Measurements from ENCODE around the gene ZNF407.

The ZNF407 gene

DNA sequence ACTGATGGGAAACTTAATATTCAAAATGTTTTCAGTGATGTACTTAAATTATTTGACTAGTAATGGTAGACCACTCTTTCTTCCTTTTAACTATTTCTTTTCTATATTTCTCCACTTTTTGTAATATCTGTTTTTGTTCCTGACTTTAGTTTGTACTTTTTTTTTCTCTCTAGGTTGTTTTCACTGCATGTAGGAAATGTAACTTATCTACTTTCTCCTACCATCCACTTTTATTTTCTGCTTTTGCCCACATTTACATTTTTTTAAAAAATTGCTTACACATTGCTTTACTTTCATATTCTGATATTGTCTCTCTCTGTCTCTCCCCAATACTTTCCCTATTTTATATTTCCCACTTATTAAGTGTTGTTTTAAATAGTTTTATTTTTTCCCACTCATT is 47.0 kb downstream of the ZNF407 start:
- Histone ChIP-seq H3K79me2 (ENCODE audit: control insufficient read depth, insufficient read depth, low read length) (no peaks in the 10 kb centered on the region), H3K56ac (ENCODE audit: low read length) (no peak overlapping the region), H2BK5ac (ENCODE audit: low read length) (no peak overlapping the region), H3K79me1 (ENCODE audit: low read length) (no peaks in the 10 kb centered on the region), H2BK15ac (replicated peaks; ENCODE audit: low read depth) (no peak overlapping the region), H3K4me1 (ENCODE audit: control insufficient read depth, low read depth, low read length) (no peaks in the 10 kb centered on the region), H3K23ac (ENCODE audit: low read length) (no peak overlapping the region), H4K8ac (ENCODE audit: low read depth, low read length) (no peak overlapping the region), H3K36me3 (ENCODE audit: control insufficient read depth, insufficient read depth, low read length) (no peaks in the 10 kb centered on the region), H3K4me3 (ENCODE audit: low read length) (no peak overlapping the region), H3K9ac (ENCODE audit: low read length) (no peak overlapping the region), H3K27me3 (ENCODE audit: insufficient read depth, low read length, poor library complexity) (no peaks in the 10 kb centered on the region), H3K27ac (ENCODE audit: low read depth, low read length) (no peak overlapping the region), H4K5ac (ENCODE audit: low read length) (no peak overlapping the region), H3K4me2 (ENCODE audit: low read length) (no peak overlapping the region), H2AK5ac (ENCODE audit: low read length) (no peak overlapping the region), H2BK120ac (ENCODE audit: low read depth, low read length) (no peak overlapping the region), H3K4ac (ENCODE audit: low read depth, low read length) (no peak overlapping the region), H3K18ac (ENCODE audit: low read length) (no peak overlapping the region)
- DNase-seq, result no peak

DNA sequence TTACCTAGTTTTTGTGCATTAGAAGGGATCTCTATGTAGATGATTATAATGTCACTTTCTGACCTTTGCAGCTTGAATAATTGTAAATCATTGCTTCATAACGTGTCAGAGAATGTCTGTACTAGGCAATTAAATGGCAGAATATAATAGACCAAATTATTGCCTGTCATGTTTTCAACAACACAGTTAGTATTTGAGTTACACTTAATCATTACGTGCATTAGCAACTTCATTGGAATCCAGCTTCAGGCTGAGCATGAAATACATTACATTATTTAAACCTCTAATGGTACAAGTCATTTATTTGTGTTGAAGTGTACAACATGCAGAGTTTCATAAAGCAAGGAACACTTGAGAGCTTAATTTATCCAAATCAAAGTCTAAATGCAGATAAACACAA is 48.0 kb downstream of the ZNF407 start:
- Histone ChIP-seq H3K27ac (ENCODE audit: low read depth, low read length) (no peak overlapping the region), H3K4me3 (ENCODE audit: low read length) (no peak overlapping the region), H4K5ac (ENCODE audit: low read length) (no peak overlapping the region), H3K18ac (ENCODE audit: low read length) (no peak overlapping the region), H3K9ac (ENCODE audit: low read length) (no peak overlapping the region), H3K56ac (ENCODE audit: low read length) (no peak overlapping the region), H2BK15ac (replicated peaks; ENCODE audit: low read depth) (no peak overlapping the region), H3K36me3 (ENCODE audit: control insufficient read depth, insufficient read depth, low read length) (no peaks in the 10 kb centered on the region), H3K4ac (ENCODE audit: low read depth, low read length) (no peak overlapping the region), H2BK120ac (ENCODE audit: low read depth, low read length) (no peak overlapping the region), H4K8ac (ENCODE audit: low read depth, low read length) (no peak overlapping the region), H2AK5ac (ENCODE audit: low read length) (no peak overlapping the region), H3K4me1 (ENCODE audit: control insufficient read depth, low read depth, low read length) (no peaks in the 10 kb centered on the region), H3K79me2 (ENCODE audit: control insufficient read depth, insufficient read depth, low read length) (no peaks in the 10 kb centered on the region), H3K23ac (ENCODE audit: low read length) (no peak overlapping the region), H2BK5ac (ENCODE audit: low read length) (no peak overlapping the region), H3K27me3 (ENCODE audit: insufficient read depth, low read length, poor library complexity) (no peaks in the 10 kb centered on the region), H3K79me1 (ENCODE audit: low read length) (no peaks in the 10 kb centered on the region), H3K4me2 (ENCODE audit: low read length) (no peak overlapping the region)
- WGBS (ENCODE audit: extremely low coverage, insufficient coverage, low lambda C conversion rate), result no CpG with 5 or more reads among the region's 2 CpGs
- DNase-seq, result no peak

DNA sequence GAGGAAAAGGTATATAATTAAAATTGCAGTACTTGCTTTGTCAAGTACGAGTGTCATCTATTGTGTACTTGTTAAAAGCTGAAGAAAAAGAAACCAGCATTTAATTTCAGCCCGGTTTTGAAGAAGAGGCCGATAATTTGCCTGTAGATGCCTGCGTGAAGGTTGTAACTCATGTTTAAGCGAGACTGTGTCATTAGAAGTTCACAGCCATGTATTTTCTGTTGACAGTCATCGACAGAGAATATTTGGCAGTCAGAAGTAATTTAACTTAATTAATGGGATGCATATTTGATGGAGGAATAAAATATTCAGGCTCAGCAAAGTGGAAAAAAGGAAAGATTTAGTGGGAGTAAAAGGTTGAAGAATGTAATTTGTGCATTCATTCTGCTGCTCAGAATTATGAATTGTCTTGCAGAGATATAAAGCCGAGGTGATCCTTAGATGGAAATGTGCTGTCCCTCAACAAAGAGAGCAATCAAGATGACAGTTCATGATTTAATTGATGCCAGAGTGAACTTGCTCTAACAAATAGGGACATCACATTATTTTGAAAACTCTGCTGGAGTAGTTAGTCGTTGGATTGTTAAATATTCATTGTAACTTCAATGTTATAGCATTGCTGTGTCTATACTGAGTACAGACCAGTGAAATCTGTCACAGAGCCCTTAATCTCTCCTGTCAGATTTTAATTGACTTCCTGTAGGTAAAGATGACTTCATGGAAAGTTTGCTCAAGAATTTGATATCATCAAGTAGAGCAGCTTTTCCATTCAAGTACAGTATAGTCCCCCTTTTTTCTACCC is 53.9 kb downstream of the ZNF407 start:
- no peak overlapping the region for H2AK5ac ChIP-seq (ENCODE audit: low read length)
- H3K79me2 ChIP-seq (ENCODE audit: control insufficient read depth, insufficient read depth, low read length), result no peaks in the 10 kb centered on the region
- no peak overlapping the region for H2BK120ac ChIP-seq (ENCODE audit: low read depth, low read length)
- DNase-seq, result no peak
- no peak overlapping the region for H4K8ac ChIP-seq (ENCODE audit: low read depth, low read length)
- no peak overlapping the region for H3K18ac ChIP-seq (ENCODE audit: low read length)
- no peak overlapping the region for H4K5ac ChIP-seq (ENCODE audit: low read length)
- no peaks in the 10 kb centered on the region for H3K36me3 ChIP-seq (ENCODE audit: control insufficient read depth, insufficient read depth, low read length)
- no peak overlapping the region for H3K4me3 ChIP-seq (ENCODE audit: low read length)
- no peak overlapping the region for H3K27ac ChIP-seq (ENCODE audit: low read depth, low read length)
- no peak overlapping the region for H3K9ac ChIP-seq (ENCODE audit: low read length)
- no peak overlapping the region for H3K56ac ChIP-seq (ENCODE audit: low read length)
- WGBS (ENCODE audit: extremely low coverage, insufficient coverage, low lambda C conversion rate), result no CpG with 5 or more reads among the region's 8 CpGs
- H3K4me1 ChIP-seq (ENCODE audit: control insufficient read depth, low read depth, low read length), result no peaks in the 10 kb centered on the region
- no peak overlapping the region for H3K4ac ChIP-seq (ENCODE audit: low read depth, low read length)
- no peaks in the 10 kb centered on the region for H3K79me1 ChIP-seq (ENCODE audit: low read length)
- H2BK15ac ChIP-seq (replicated peaks; ENCODE audit: low read depth), result no peak overlapping the region
- no peak overlapping the region for H2BK5ac ChIP-seq (ENCODE audit: low read length)
- no peak overlapping the region for H3K4me2 ChIP-seq (ENCODE audit: low read length)
- no peaks in the 10 kb centered on the region for H3K27me3 ChIP-seq (ENCODE audit: insufficient read depth, low read length, poor library complexity)
- no peak overlapping the region for H3K23ac ChIP-seq (ENCODE audit: low read length)

DNA sequence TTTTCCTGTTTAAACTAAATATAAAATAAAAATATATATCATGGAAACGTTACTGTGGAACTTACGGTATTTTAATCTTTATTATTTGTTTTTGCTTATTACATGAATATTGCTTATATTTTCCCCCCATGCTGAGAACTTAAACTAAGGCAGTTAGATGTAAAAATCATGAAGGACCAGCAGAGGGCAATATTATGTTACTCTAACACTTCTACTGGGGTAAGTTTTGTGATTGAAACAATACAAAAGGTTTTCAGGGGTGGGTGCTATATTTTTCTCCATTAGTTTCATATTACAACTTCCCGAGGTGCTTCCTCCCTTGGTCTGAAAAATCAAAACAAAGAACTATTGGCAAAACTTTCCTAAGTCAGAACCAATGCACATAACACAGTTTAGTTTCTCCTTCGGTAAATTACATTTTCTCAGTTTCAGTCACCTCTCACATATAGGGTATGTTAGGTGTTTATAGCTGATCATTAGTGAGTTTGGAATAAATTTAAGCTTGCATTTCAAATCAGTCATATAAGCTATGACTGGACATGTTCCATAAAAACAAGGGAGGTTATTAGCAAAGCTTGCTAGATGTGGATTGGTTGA is 54.8 kb downstream of the ZNF407 start:
- Histone ChIP-seq H3K79me2 (ENCODE audit: control insufficient read depth, insufficient read depth, low read length) (no peaks in the 10 kb centered on the region), H3K4me1 (ENCODE audit: control insufficient read depth, low read depth, low read length) (no peaks in the 10 kb centered on the region), H4K5ac (ENCODE audit: low read length) (no peak overlapping the region), H3K23ac (ENCODE audit: low read length) (no peak overlapping the region), H3K27me3 (ENCODE audit: insufficient read depth, low read length, poor library complexity) (no peaks in the 10 kb centered on the region), H3K4me3 (ENCODE audit: low read length) (no peak overlapping the region), H3K36me3 (ENCODE audit: control insufficient read depth, insufficient read depth, low read length) (no peaks in the 10 kb centered on the region), H3K79me1 (ENCODE audit: low read length) (no peaks in the 10 kb centered on the region), H3K18ac (ENCODE audit: low read length) (no peak overlapping the region), H2BK5ac (ENCODE audit: low read length) (no peak overlapping the region), H3K4me2 (ENCODE audit: low read length) (no peak overlapping the region), H4K8ac (ENCODE audit: low read depth, low read length) (no peak overlapping the region), H2BK15ac (replicated peaks; ENCODE audit: low read depth) (no peak overlapping the region), H3K4ac (ENCODE audit: low read depth, low read length) (no peak overlapping the region), H3K27ac (ENCODE audit: low read depth, low read length) (no peak overlapping the region), H3K9ac (ENCODE audit: low read length) (no peak overlapping the region), H2AK5ac (ENCODE audit: low read length) (no peak overlapping the region), H3K56ac (ENCODE audit: low read length) (no peak overlapping the region), H2BK120ac (ENCODE audit: low read depth, low read length) (no peak overlapping the region)
- no CpG with 5 or more reads among the region's 4 CpGs for WGBS (ENCODE audit: extremely low coverage, insufficient coverage, low lambda C conversion rate)
- DNase-seq, result peak; percentile 55

DNA sequence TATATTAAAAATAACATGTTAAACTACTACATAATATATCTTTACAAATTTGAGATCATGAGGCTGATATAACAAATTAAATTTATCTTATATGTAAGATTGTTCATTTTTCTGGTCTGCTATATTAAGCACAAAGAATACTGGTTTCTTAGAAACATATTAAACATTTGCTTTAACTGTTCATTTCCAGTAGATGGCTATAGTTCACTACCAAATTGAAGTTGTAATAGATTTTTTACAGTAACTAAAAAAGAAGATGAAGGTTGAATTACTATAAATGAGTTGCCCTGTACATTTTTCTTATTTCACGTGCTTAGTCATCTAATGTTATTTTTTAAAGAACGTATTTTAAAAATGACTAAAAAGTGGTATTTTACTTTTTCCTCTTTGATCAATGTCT is 57.0 kb downstream of the ZNF407 start:
- Histone ChIP-seq H3K27me3 (ENCODE audit: insufficient read depth, low read length, poor library complexity) (no peaks in the 10 kb centered on the region), H3K4me2 (ENCODE audit: low read length) (no peak overlapping the region), H3K9ac (ENCODE audit: low read length) (no peak overlapping the region), H2AK5ac (ENCODE audit: low read length) (no peak overlapping the region), H3K36me3 (ENCODE audit: control insufficient read depth, insufficient read depth, low read length) (no peaks in the 10 kb centered on the region), H3K79me2 (ENCODE audit: control insufficient read depth, insufficient read depth, low read length) (no peaks in the 10 kb centered on the region), H3K23ac (ENCODE audit: low read length) (no peak overlapping the region), H3K27ac (ENCODE audit: low read depth, low read length) (no peak overlapping the region), H3K4ac (ENCODE audit: low read depth, low read length) (no peak overlapping the region), H2BK5ac (ENCODE audit: low read length) (no peak overlapping the region), H3K4me1 (ENCODE audit: control insufficient read depth, low read depth, low read length) (no peaks in the 10 kb centered on the region), H2BK15ac (replicated peaks; ENCODE audit: low read depth) (no peak overlapping the region), H3K4me3 (ENCODE audit: low read length) (no peak overlapping the region), H4K8ac (ENCODE audit: low read depth, low read length) (no peak overlapping the region), H3K79me1 (ENCODE audit: low read length) (no peaks in the 10 kb centered on the region), H3K18ac (ENCODE audit: low read length) (no peak overlapping the region), H4K5ac (ENCODE audit: low read length) (no peak overlapping the region), H3K56ac (ENCODE audit: low read length) (no peak overlapping the region), H2BK120ac (ENCODE audit: low read depth, low read length) (no peak overlapping the region)
- WGBS (ENCODE audit: extremely low coverage, insufficient coverage, low lambda C conversion rate), result no CpG with 5 or more reads among the region's 2 CpGs
- DNase-seq, result no peak

DNA sequence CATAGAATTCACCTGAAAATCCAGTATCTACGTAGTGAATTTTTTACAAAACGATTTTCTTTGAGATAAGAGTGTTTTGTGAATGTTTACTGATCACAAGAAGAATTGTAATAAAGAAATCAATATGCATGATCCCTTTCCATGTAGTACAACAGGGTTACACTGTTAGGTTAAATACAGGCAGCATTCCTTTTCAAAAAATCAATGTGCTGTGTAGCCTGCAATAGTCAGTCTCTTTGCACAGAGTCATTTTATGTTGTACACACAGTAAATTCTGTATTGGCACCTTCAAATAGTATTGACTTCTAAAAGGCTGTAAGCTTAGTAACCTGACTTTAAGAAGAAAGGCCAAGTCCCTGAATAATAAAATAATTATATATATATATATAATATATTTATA is 63.3 kb downstream of the ZNF407 start:
- Histone ChIP-seq H3K9ac (ENCODE audit: low read length) (no peak overlapping the region), H2BK15ac (replicated peaks; ENCODE audit: low read depth) (no peak overlapping the region), H3K27me3 (ENCODE audit: insufficient read depth, low read length, poor library complexity) (no peaks in the 10 kb centered on the region), H3K56ac (ENCODE audit: low read length) (no peak overlapping the region), H3K18ac (ENCODE audit: low read length) (no peak overlapping the region), H2BK5ac (ENCODE audit: low read length) (no peak overlapping the region), H3K27ac (ENCODE audit: low read depth, low read length) (no peak overlapping the region), H3K4me3 (ENCODE audit: low read length) (no peak overlapping the region), H4K8ac (ENCODE audit: low read depth, low read length) (no peak overlapping the region), H3K36me3 (ENCODE audit: control insufficient read depth, insufficient read depth, low read length) (no peaks in the 10 kb centered on the region), H4K5ac (ENCODE audit: low read length) (no peak overlapping the region), H3K79me2 (ENCODE audit: control insufficient read depth, insufficient read depth, low read length) (no peaks in the 10 kb centered on the region), H3K4me2 (ENCODE audit: low read length) (no peak overlapping the region), H3K23ac (ENCODE audit: low read length) (no peak overlapping the region), H3K4ac (ENCODE audit: low read depth, low read length) (no peak overlapping the region), H3K4me1 (ENCODE audit: control insufficient read depth, low read depth, low read length) (no peaks in the 10 kb centered on the region), H2BK120ac (ENCODE audit: low read depth, low read length) (no peak overlapping the region), H3K79me1 (ENCODE audit: low read length) (no peaks in the 10 kb centered on the region), H2AK5ac (ENCODE audit: low read length) (no peak overlapping the region)
- no CpG with 5 or more reads among the region's 2 CpGs for WGBS (ENCODE audit: extremely low coverage, insufficient coverage, low lambda C conversion rate)
- DNase-seq, result no peak
